Breast epithelium (tissue), 4 donors: ENCODE results near the gene APC. TPM values are rescaled to one million over a fixed set of nuclear protein-coding genes. Genes with fewer than 3 reads are reported as not detected.
A peak's percentile ranks its signal among the peaks of the same experiment; 100 is the strongest.
"Not testable (repeated sequence)": the region's sequence is repeated elsewhere in the genome, so short reads cannot be mapped to it uniquely, and the experiment has no call there.

Experiments
- DNase-seq, 2 donors: peaks; one replicate each; pipeline ENCODE4 v3.0.0-alpha.2; 2019; ENCODE audit warnings: low spot score in 2 of 2
- H3K27ac ChIP-seq, 2 donors: fragments of 200-600 bp; sonication (generic) in 1 of 2; one replicate each; pipeline ENCODE4 v1.5.1; 2016 to 2019; ENCODE audit warnings: mild to moderate bottlenecking in 1 of 2
- H3K27me3 ChIP-seq, 2 donors: fragments of 200-600 bp; sonication (generic) in 1 of 2; one replicate each; pipeline versions ENCODE4 v1.5.1 to v1.6.0; 2017 to 2019; ENCODE audit warnings: control low read depth in 1 of 2, mild to moderate bottlenecking in 1 of 2
- H3K36me3 ChIP-seq: fragments of 200-600 bp; one replicate; pipeline ENCODE4 v1.5.1; 2019
- H3K4me1 ChIP-seq, 2 donors: fragments of 200-600 bp; sonication (generic); one replicate each; pipeline ENCODE4 v1.5.1; 2016 to 2019; ENCODE audit warnings: control low read depth in 1 of 2
- H3K4me3 ChIP-seq, 3 donors: fragments of 200-600 bp; sonication (generic); 1 replicate in 2 of 3; 2 replicates in 1 of 3; pipeline ENCODE4 v1.5.1; 2016 to 2019; ENCODE audit warnings: mild to moderate bottlenecking in 3 of 3, moderate library complexity in 2 of 3
- H3K9me3 ChIP-seq, 2 donors: fragments of 200-600 bp; sonication (generic) in 1 of 2; one replicate each; pipeline ENCODE4 v1.5.1; 2016 to 2019; ENCODE audit warnings: control low read depth in 1 of 2
- POLR2A ChIP-seq: fragments of 450-650 bp; IDR thresholded peaks from one replicate; pipeline ENCODE4 v1.6.1; 2016; ENCODE audit warnings: antibody characterized with exemption, mild to moderate bottlenecking, moderate library complexity
- POLR2AphosphoS5 ChIP-seq, 3 donors: sonication (generic); formaldehyde crosslinking; IDR thresholded peaks; one replicate each; pipeline ENCODE4 v1.6.1; 2017; ENCODE audit warnings: antibody characterized with exemption in 3 of 3
- intact Hi-C: fragments of 100-400 bp; cut with DNase I; formaldehyde crosslinking; loops from one replicate; pipeline ENCODE4 v1.15.1; 2023; ENCODE audit warnings: low total_unique reads
- total RNA-seq, 3 donors: library from RNA; depleted of rRNA; stranded (reverse); fragments of >200 nt; gene quantifications; one replicate each; pipeline ENCODE4 v1.1.0, GENCODE V29; 2016
- TF ChIP-seq, protein P1 (sequence below), 3 donors: fragments of 450-650 bp; IDR thresholded peaks; one replicate each; pipeline ENCODE4 v1.5.1; 2016 to 2017; ENCODE audit warnings: antibody characterized with exemption in 3 of 3, mild to moderate bottlenecking in 3 of 3, moderate library complexity in 3 of 3

APC gene
- total RNA-seq, 3 donors from 2014 or later, result 51.5 to 73.9 (median 65.1) TPM

DNA sequence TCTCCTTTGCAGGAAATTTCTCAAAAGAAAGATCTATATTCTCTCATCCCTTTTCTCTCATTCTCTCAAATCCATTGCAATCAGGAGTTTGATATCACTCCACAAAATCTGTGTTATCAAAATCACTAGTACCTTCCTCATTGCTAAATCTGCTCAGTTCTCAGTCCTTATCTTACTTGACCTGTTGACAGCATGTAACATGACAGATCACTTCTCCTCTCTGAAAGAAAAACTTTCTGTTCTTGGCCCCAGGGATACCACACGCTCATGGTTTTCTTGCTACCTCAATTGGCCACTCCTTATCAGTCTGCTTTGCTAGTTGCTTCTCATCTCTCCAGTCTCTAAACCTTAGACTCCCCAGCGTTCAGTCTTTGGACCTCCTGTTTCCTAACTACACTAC, 145.5 kb downstream of the APC start:
- H3K27me3 ChIP-seq, result no peaks in the 10 kb centered on the region
- no peak for DNase-seq

DNA sequence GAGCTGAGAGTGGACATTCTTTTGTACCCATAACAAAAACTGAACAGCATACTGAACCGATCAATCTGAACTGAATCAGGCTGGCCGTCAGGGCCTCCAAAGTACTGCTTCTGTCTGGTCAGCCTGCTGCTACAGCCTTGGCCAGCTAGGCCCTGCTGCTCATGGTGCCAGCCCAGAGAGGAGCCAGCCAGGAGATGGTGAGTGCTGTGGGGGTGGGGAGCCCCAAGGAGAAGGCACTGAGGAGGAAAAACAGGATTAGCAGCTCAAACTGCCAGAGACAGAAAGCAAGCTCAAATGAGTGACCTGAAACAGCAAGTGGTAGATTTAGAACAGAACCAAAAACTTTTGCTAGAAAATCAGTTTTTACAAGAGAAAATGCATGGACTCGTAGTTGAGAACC, 147.3 kb downstream of the APC start:
- H3K4me1 ChIP-seq, result no peaks in the 10 kb centered on the region
- H3K27ac ChIP-seq, result peak overlapping the region; percentile 57 to 65
- intact Hi-C loops, result loop anchor here (5.0 kb wide), 1 partner anchor 1913 kb away; no protein-coding TSS in a partner anchor
- no peaks in the 10 kb centered on the region for H3K27me3 ChIP-seq
- no peak overlapping the region for H3K4me3 ChIP-seq
- H3K36me3 ChIP-seq, result no peaks in the 10 kb centered on the region
- peak in 1 of 2 donors; percentile 37 for DNase-seq
- H3K9me3 ChIP-seq, result no peaks in the 10 kb centered on the region
- TF ChIP-seq POLR2AphosphoS5 (IDR thresholded peaks at IDR 0.05), result no peak
- TF ChIP-seq POLR2A, result no peak
- TF ChIP-seq, protein P1, sequence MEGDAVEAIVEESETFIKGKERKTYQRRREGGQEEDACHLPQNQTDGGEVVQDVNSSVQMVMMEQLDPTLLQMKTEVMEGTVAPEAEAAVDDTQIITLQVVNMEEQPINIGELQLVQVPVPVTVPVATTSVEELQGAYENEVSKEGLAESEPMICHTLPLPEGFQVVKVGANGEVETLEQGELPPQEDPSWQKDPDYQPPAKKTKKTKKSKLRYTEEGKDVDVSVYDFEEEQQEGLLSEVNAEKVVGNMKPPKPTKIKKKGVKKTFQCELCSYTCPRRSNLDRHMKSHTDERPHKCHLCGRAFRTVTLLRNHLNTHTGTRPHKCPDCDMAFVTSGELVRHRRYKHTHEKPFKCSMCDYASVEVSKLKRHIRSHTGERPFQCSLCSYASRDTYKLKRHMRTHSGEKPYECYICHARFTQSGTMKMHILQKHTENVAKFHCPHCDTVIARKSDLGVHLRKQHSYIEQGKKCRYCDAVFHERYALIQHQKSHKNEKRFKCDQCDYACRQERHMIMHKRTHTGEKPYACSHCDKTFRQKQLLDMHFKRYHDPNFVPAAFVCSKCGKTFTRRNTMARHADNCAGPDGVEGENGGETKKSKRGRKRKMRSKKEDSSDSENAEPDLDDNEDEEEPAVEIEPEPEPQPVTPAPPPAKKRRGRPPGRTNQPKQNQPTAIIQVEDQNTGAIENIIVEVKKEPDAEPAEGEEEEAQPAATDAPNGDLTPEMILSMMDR (IDR thresholded peaks at IDR 0.05), result no peak

More for the DNA sequence above, 145.5 kb downstream of the APC start:
- intact Hi-C loops, result no loop called here
- H3K9me3 ChIP-seq, result no peaks in the 10 kb centered on the region
- no peak overlapping the region for H3K4me3 ChIP-seq
- H3K27ac ChIP-seq, result no peak overlapping the region
- TF ChIP-seq, protein P1 (IDR thresholded peaks at IDR 0.05), result no peak
- TF ChIP-seq POLR2A (no peak), POLR2AphosphoS5 (IDR thresholded peaks at IDR 0.05) (no peak)
- no peaks in the 10 kb centered on the region for H3K36me3 ChIP-seq
- no peaks in the 10 kb centered on the region for H3K4me1 ChIP-seq

DNA sequence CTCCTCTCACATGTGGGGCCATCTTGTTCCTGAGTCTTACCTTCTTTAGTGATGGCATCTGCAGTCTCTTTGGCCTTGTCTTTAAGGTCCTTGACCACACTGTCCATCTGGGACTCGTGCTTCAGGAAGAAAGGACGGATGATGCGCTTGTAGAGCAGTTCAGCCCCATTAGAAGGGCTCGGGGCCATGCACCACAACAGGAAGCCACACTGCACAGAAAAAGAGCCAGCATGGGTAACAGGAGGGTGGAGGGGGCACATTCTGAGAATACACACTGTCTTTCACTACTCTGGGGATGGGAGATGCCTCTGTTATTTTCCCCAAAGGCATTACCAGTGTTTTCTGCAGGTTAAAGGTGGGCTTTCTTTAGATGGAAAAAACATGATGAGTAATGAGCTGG, 149.3 kb downstream of the APC start:
- TF ChIP-seq, protein P1 (IDR thresholded peaks at IDR 0.05), result no peak
- TF ChIP-seq POLR2AphosphoS5 (IDR thresholded peaks at IDR 0.05), result no peak
- TF ChIP-seq POLR2A, result no peak
- no peaks in the 10 kb centered on the region for H3K27me3 ChIP-seq
- no peaks in the 10 kb centered on the region for H3K9me3 ChIP-seq
- no peak overlapping the region for H3K27ac ChIP-seq
- intact Hi-C loops, result loop anchor here (5.0 kb wide), 1 partner anchor 1915 kb away; no protein-coding TSS in a partner anchor
- no peak overlapping the region for H3K4me3 ChIP-seq
- DNase-seq, result no peak
- H3K4me1 ChIP-seq, result no peaks in the 10 kb centered on the region
- H3K36me3 ChIP-seq, result no peaks in the 10 kb centered on the region

DNA sequence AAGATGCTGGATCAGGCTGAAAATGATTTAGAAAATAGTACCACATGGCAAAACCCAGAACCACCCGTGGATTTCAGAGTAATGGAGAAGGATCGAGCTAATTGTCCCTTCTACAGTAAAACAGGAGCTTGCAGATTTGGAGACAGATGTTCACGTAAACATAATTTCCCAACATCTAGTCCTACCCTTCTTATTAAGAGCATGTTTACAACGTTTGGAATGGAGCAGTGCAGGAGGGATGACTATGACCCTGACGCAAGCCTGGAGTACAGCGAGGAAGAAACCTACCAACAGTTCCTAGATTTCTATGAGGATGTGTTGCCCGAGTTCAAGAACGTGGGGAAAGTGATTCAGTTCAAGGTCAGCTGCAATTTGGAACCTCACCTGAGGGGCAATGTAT, 154.4 kb downstream of the APC start:
- H3K9me3 ChIP-seq, H3K4me1 ChIP-seq, H3K27ac ChIP-seq, H3K36me3 ChIP-seq, DNase-seq, H3K27me3 ChIP-seq, H3K4me3 ChIP-seq, intact Hi-C loops: not testable (repeated sequence)

DNA sequence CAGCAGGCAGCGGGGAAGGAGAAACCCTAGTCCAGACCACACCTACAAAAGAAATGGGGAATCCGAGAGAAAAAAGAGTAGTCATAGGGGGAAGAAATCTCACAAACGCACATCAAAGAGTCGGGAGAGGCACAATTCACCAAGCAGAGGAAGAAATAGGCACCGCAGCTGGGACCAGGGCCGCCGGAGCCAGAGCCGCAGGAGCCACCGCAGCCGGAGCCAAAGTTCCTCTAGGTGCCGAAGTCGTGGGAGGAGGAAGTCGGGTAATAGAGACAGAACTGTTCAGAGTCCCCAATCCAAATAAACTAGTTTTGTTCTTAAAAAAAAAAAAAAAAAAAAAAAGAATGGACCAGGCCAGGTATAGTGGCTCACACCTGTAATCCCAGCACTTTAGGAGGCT, 155.1 kb downstream of the APC start:
- no peak for TF ChIP-seq POLR2A
- Histone ChIP-seq H3K4me3 (no peak overlapping the region), H3K36me3 (no peaks in the 10 kb centered on the region), H3K4me1 (no peaks in the 10 kb centered on the region), H3K27me3 (no peaks in the 10 kb centered on the region), H3K27ac (no peak overlapping the region), H3K9me3 (no peaks in the 10 kb centered on the region)
- no peak for DNase-seq
- intact Hi-C loops, result no loop called here

DNA sequence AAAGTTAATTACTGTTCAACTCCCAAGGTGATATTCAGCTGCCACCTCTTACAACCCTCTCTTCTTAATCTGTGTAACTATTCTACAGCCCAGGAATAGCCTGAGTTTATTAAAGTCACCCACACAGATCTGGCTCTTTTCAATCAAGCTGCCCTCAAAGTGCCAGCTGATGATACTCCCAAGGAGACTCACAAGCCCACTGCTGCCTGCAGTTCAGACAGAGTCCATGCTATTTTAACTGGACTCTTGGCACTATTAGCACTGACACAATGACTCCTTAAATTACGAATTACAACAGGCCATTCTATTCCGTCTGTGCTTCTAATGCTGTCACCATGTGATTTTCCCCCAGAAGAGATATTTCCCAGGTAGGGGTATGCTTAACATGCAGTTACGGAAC, 158.0 kb downstream of the APC start:
- H3K36me3 ChIP-seq, result no peaks in the 10 kb centered on the region
- H3K4me1 ChIP-seq, result no peaks in the 10 kb centered on the region
- TF ChIP-seq, protein P1 (IDR thresholded peaks at IDR 0.05), result no peak
- no peak for TF ChIP-seq POLR2AphosphoS5 (IDR thresholded peaks at IDR 0.05)
- no peak for TF ChIP-seq POLR2A
- H3K27me3 ChIP-seq, result no peaks in the 10 kb centered on the region
- no peak overlapping the region for H3K27ac ChIP-seq
- no peak for DNase-seq
- intact Hi-C loops, result no loop called here
- H3K9me3 ChIP-seq, result no peaks in the 10 kb centered on the region
- no peak overlapping the region for H3K4me3 ChIP-seq

Other genes with a start within 250 kb of the APC start
- gene SRP19, start 123.4 kb downstream of the APC start, total RNA-seq, result 10 to 100 TPM; 33.0 to 73.5 (median 69.2) TPM
- gene REEP5, start 184.3 kb downstream of the APC start, total RNA-seq, result 100 to 1,000 TPM in 2 of 3 donors, 10 to 100 TPM in 1; 96.4 to 177 (median 117) TPM
- gene DCP2, start 238.9 kb downstream of the APC start, total RNA-seq, result 10 to 100 TPM; 26.2 to 67.0 (median 43.9) TPM